NCI-H2227 (cell line): Measurements from ENCODE around the gene GRIA2.
"Not testable (repeated sequence)": the region's sequence is repeated elsewhere in the genome, so short reads cannot be mapped to it uniquely, and the experiment has no call there.

ENCODE experiments used
- DNase-seq: peaks from one replicate; lab custom pipeline; 2025; ENCODE audit not compliant: unreplicated experiment; lab: John Stamatoyannopoulos, UW

GRIA2 gene

DNA sequence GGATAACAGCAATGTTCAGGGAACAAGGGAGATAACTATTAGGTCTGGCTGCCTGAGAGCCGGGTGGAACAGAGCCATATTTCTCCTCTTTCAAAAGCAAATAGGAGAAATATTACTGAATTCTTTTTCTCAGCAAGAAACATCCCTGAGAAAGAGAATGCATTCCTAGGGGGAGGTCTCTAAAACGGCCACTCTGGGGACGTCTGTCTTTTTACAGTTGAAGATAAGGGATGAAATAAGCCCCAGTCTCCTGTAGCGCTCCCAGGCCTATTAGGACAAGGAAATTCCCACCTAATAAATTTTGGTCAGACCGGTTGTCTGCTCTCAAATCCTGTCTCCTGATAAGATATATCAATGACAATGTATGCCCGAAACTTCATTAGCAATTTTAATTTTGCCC is 37.6 kb downstream of the GRIA2 start:
- DNase-seq, result not testable (repeated sequence)

DNA sequence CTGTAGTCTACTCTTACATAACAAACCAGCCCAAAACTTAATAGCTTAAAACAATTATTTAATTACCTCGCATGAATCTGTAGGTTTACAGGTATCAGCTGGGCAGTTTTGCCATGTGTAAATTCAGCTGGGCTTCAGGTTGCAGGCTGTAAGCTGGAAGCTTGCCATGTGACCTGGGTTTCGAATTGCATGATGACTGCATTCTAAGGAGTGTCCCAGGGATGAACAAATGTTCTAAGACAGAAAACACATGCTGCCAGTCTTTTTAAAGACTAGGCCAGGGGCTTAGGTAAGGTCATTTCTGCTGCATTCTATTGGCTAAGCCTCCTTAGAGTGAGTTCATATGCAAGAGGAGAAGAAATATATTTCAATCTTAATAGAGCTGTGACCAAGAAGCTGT is 44.8 kb downstream of the GRIA2 start:
- DNase-seq, result no peak

DNA sequence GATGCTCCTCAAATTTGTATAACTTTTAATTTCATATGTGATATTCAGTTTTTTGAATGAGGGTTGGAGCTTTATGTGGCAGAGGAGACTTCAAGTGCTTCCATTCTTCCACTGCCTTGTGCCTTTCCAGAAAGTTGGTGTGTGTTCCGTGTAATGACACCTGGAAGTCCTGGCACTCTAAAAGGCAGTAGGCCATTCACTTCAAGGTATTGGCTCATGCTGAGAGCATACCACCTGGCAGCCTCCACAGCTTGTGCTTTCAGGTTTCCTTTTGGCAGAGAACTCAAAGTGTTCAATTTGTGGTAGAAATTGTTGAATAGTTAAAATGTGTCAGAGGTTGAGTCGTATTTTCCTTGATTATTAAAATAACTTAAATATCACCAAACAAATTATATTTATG is 49.6 kb downstream of the GRIA2 start:
- DNase-seq, result no peak

DNA sequence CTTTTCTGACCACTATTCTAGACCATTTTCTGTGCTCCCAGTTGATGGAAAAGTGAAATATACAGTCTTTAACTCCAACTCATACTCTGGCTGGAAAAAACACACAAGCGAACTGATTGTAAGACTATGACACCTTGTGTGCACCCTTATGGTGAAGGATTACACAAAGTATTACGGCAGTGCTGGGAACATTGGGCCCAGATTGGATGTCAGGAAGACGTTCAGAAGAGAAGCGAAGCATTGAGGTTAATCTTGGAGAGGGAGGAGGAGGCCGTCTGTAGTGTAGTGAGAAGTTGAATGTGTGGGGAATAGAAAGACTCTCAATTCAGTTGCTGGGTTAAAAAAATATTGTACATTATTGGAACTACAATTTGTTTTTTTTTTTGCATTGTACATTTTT is 50.0 kb downstream of the GRIA2 start:
- no peak for DNase-seq

DNA sequence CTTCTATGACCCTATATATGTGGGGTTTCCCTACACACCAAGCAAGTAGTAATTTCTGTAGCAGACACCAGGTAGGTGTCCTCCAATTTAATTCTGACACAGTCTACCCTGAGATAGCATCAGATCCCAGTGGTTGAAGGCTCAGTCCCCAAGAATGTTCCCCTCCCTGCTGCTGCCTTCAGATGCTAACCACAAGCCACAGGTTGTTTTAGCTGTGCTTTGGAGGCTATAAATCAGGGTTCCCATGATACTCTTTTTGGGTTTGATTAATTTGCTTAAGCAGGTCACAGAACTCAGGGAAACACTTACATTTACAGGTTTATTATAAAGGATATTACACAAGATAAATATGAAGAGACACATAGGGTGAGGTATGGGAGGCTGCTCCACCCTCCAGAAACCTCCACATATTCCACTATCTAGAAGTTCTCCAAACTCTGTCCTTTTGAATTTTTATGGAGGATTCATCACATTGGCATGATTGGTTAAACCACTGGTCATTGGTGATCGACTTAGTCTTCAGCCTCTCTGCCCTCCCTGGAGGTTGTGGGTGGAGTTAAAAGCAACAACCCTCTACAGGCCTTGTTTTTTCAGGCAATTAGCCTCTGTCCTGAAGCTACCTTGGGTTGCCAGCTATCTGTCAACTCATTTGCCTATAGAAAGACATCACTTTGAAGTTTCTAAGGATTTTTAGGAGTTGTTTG is 50.8 kb downstream of the GRIA2 start:
- no peak for DNase-seq

GRCh38 chr4:157280673-157281072 is 60.1 kb downstream of the GRIA2 start:
- DNase-seq, result no peak

DNA sequence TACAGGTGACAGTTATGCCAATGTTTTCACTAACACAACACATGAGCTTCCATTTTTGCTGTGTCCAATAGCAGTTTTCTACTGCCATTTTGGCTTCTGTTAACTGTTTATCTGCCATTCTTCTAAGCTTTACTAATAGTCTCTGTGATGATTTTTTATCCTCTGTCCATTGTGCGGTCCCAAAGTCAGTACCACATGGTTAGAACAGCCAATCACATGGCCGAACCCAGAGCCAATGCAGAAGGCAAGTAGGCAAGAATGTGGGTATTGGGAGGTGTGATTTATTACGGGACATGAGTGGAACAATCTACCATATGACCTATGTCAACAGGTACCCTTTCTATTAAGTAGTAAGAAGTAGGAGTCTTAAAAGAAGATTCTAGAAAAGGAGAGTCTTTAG is 61.5 kb downstream of the GRIA2 start:
- DNase-seq, result no peak

DNA sequence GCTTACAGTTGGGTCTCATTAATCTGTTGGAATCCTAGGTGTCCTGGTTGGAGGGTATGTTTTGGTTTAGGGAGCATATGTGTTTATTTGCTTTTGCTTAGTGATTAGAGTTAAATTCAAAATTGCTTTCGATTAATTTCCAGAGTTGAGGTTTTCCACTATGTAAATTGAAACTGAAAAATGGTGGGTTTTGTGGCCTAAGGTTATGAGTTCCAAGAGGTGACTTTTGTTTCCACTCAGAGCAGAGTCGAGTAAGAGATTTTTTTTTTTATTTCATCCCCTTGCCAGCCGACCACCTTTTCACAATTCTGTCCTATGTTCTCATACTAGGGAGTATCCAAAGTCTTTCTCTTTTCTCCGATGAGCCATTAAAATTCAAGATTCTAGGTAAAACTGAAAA is 66.9 kb downstream of the GRIA2 start:
- DNase-seq, result no peak

- DNase-seq, result no peak
These were observed 70.1 kb downstream of the GRIA2 start for GRCh38 chr4:157290622-157291021.

DNA sequence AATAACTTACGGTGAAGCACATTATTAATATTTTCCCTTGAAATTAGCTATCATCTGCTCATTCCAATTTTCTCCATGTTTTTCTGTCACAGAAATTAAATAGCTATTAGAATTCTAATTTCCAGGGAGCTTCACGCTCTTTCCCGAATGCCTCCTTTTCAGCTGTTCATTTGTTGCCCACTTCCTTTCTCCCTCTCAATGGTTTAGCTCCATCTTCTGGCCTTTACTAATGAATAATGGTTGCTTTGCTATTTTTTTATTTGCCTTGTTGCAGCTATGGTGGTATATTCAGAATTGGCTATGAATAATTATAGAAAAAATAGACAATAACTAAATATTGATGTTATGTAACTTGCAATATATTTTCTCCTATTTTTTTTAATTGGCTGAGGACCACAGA is 70.5 kb downstream of the GRIA2 start:
- peak; percentile 8 for DNase-seq

GRCh38 chr4:157293673-157294072 is 73.1 kb downstream of the GRIA2 start:
- no peak for DNase-seq

GRCh38 chr4:157294575-157294974 is 74.0 kb downstream of the GRIA2 start:
- no peak for DNase-seq

DNA sequence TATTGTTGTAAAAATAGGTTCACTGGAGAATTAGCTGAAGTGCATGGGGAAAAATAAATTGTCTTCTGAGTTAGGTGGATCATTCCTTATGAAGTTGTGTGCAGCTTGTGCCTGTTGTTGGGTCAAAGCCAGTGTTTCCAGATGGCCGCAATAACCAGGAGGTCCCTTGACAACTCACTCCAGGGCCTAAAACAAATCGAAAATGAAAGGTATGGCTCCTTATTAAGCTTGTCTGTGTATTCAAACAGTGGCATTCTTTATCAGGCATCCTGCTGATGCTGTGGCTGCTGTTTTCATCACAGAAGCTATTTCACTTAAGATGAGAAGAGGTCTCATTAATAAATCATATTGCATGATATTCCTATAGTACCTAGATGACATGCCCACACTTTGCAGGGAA is 80.2 kb downstream of the GRIA2 start:
- DNase-seq, result no peak

- DNase-seq, result no peak
These were observed 83.0 kb downstream of the GRIA2 start for GRCh38 chr4:157303471-157303960.

DNA sequence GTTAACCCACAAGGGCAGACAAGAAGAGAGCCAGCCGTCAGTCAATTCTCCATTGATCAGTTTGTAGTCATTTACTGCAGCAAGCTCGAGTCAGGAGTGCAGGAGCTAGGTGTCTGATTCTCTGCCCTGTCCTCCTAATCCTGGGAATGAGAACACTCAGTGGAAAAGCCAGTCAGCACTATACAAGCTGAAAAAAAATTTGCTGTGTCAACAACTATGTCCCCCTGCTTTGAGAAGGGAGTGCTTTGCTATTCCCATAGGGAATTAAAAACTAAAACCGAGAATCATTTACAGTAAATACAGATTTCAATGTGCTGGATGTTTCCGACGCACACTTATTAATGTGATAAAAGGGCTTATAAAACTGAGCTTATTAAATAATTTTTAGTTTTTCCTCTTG is 84.2 kb downstream of the GRIA2 start:
- DNase-seq, result no peak

DNA sequence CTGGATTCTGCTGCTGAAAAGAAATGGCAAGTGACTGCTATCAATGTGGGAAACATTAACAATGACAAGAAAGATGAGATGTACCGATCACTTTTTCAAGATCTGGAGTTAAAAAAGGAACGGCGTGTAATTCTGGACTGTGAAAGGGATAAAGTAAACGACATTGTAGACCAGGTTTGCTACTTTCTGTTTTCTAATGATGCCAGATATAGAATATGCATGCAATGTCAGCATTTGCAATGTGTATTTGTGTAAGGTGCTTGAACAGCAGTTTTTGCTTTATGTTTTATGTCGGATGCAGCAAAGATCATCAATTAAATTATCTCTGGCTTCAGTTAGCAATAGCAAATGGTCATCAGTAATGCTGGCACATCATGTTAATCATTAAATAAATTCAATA is 92.2 kb downstream of the GRIA2 start:
- no peak for DNase-seq

DNA sequence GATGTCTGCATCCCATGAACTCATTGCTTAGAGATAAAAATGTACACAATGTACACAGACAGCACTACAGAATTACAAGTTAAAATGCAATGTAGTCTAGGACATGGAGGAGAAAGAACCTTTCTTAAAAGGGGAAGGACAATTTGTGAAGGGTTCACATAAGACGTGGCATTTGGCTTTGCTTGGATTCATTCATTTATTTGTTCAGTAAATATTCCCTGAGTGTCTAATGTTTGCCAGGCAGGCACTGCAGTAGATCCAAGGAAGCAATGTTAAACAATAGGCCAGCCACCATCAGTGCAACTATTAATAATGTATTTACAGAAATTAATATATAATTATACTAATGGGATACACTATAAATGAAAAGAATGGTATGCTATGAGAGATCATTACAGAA is 94.4 kb downstream of the GRIA2 start:
- DNase-seq, result no peak

DNA sequence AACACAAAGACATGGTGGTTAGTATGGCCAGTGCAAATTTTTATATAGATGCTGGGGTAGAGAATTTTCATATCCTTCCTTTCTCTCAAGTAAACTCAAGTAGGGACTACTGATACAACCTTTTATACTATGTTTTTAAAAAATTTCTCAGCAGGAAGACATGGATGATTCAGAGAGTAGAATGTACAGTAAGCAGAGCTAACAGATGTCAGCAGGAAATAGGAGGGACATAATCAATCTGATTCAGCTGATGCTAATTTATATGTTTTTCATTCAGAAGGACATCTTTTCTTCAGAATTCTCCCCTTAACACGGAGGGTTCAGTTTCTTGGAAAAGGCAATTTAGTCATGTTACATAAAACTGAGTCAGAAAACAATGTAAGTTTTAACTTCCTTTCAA is 95.4 kb downstream of the GRIA2 start:
- no peak for DNase-seq

- DNase-seq, result no peak
These were observed 99.6 kb downstream of the GRIA2 start for GRCh38 chr4:157320092-157320491.

DNA sequence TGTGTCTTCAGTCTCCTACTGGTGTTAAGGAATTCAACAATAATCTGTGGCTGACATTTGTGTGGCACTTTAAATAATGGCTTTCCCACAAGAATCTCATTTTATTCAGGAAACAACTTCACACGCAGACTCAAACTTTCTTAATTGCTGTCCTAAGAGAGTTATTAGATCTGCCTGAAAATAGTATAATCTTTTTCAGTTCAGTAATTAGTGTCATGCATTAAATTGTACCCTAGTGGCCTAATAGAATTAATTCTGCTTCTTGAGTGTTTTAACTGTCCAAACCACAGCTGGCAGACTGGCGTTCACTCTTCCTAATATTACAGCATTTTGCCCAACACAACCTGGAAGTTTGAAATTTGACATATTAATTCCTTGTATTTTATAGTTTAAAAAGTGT is 107.1 kb downstream of the GRIA2 start:
- DNase-seq, result no peak

GRCh38 chr4:157357887-157358286 is 137.4 kb downstream of the GRIA2 start:
- DNase-seq, result no peak

- DNase-seq, result no peak
These were observed 137.9 kb downstream of the GRIA2 start for GRCh38 chr4:157358439-157358838.

- no peak for DNase-seq
These were observed 138.3 kb downstream of the GRIA2 start for GRCh38 chr4:157358851-157359250.
